PFSK-1 (cell line): ENCODE results near the gene CUX1.

Experiments used
- POLR2AphosphoS5 ChIP-seq: IDR thresholded peaks from 2 replicates; pipeline ENCODE4 v1.6.1; 2012; ENCODE audit warnings: low read depth, mild to moderate bottlenecking, control low read depth, low read length, moderate library complexity
- SIN3A ChIP-seq: IDR thresholded peaks from 2 replicates; pipeline ENCODE4 v1.6.1; 2012; ENCODE audit warnings: mild to moderate bottlenecking, low read length, moderate library complexity, borderline replicate concordance; ENCODE audit not compliant: insufficient read depth
- TAF1 ChIP-seq: IDR thresholded peaks from 2 replicates; pipeline ENCODE4 v1.6.1; 2012; ENCODE audit warnings: low read length, control low read depth, borderline replicate concordance; ENCODE audit not compliant: insufficient read depth
- TF ChIP-seq, protein P1 (sequence below), 2 experiments: IDR thresholded peaks; 2 replicates each; pipeline versions ENCODE4 v1.6.1 to v1.8.0; 2011 to 2012; ENCODE audit warnings: low read depth in 2 of 2, low read length in 2 of 2, control low read depth in 1 of 2, inconsistent platforms in 1 of 2, mild to moderate bottlenecking in 1 of 2, moderate library complexity in 1 of 2; ENCODE audit not compliant: insufficient read depth in 1 of 2

DNA sequence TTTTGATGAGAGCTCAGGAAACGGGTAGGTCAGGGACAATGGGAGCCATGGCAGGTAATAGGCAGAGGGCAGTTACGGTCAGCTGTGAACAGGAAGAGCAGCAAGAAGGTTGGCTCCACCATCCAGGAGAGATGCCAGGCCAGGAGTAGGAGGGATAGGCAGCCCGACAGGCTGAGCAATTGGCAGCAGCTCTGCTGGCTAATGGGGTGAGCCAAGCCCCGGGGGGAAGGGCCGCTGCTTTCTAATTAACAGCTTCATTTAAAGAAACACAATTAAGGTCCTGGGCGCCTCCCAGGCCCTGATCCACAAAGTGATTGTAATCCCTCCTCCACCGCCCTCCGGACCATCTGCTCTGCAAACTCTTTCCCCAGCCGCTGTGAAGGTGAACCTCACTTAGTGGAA lies 493.0 kb downstream of the CUX1 start:
- TF ChIP-seq, protein P1, sequence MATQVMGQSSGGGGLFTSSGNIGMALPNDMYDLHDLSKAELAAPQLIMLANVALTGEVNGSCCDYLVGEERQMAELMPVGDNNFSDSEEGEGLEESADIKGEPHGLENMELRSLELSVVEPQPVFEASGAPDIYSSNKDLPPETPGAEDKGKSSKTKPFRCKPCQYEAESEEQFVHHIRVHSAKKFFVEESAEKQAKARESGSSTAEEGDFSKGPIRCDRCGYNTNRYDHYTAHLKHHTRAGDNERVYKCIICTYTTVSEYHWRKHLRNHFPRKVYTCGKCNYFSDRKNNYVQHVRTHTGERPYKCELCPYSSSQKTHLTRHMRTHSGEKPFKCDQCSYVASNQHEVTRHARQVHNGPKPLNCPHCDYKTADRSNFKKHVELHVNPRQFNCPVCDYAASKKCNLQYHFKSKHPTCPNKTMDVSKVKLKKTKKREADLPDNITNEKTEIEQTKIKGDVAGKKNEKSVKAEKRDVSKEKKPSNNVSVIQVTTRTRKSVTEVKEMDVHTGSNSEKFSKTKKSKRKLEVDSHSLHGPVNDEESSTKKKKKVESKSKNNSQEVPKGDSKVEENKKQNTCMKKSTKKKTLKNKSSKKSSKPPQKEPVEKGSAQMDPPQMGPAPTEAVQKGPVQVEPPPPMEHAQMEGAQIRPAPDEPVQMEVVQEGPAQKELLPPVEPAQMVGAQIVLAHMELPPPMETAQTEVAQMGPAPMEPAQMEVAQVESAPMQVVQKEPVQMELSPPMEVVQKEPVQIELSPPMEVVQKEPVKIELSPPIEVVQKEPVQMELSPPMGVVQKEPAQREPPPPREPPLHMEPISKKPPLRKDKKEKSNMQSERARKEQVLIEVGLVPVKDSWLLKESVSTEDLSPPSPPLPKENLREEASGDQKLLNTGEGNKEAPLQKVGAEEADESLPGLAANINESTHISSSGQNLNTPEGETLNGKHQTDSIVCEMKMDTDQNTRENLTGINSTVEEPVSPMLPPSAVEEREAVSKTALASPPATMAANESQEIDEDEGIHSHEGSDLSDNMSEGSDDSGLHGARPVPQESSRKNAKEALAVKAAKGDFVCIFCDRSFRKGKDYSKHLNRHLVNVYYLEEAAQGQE (IDR thresholded peaks at IDR 0.05; ENCODE audit: insufficient read depth in 1 of 2, low read depth in 2 of 2, low read length in 2 of 2): no peak
- no peak for TF ChIP-seq POLR2AphosphoS5
- no peak for TF ChIP-seq TAF1
- no peak for TF ChIP-seq SIN3A
